HG02759 (cell line): ENCODE data around the gene SLC17A9.
A peak's percentile ranks its signal among the peaks of the same experiment; 100 is the strongest.
"Not testable (repeated sequence)": the region's sequence is repeated elsewhere in the genome, so short reads cannot be mapped to it uniquely, and the experiment has no call there.

ENCODE experiments used
- ATAC-seq: cut with Tn5 transposase; IDR thresholded peaks from one replicate; pipeline ENCODE4 v1.9.1; 2021; ENCODE audit warnings: mild to moderate bottlenecking, moderate library complexity; ENCODE audit not compliant: unreplicated experiment

Gene SLC17A9

DNA sequence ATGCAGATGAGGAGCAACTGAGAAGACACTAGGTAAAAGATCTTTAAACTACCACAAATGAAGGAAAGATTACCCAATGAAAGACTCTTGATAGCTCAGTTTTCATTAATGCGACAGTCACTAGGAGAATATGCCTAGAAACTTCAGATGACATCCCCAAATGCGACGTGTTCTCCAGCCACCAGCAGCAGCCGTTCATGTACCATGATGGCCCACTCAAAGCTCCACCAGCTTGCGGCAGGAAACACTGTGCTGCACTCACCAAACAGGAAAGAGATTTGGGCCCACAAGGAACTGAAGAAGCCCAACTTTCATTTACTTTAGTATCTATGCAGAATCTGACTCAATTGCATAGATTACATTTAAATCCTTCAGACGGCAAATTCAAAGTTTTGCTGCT lies 33.7 kb upstream of the SLC17A9 start:
- ATAC-seq = peak; percentile 47

DNA sequence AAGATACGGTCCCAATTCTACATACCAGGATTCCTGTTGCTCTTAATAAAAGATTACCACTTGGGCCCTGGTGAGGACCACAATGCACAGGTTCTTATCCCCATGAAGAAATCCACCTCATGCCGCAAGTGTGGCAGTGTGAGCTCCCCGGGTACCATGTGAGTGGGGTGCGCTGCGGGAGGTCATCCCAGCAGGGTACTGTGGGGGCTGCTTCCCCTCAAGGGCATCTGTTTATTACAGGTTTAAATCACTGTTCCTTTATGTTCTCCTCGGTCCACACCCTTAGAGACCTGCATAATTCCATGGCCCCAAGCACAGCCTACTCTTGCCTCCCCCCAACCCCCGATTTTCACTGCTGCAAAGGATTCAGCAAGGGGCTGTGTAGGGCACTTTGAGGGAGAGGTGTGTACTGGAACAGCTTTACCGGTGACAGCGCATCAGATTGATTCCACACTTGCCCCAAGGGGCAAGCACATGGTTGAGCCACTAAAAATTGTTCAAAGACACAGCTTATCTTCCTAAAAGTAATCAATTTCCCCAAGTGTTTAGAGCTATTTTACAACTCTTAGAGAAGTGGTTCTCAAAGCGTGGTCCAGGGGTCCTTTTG lies 32.4 kb upstream of the SLC17A9 start:
- ATAC-seq = no peak

DNA sequence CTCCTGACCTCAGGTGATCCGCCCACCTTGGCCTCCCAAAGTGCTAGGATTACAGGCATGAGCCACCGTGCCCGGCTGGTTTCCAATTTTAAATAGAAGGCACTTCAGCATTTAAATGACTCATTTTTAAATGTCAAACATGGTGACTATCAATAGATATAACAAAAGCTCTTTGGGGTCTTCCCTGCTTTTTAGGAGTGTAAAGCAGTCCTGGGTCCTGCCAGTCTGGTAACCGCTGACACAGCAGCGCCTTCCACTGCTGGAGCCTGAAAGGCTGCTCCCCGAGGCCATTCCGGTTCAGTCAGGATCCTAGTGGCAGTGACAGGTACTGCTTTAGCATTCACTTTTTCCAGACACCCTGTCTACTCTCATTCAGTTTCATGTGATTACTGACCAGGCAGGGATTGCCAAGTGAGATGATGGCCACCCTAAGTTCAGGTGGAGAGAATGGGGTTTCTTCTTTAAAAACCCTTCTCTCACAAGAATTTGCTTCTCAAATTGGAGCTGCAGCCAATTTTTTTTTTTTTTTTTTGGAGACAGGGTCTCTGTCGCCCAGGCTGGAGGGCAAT lies 31.3 kb upstream of the SLC17A9 start:
- no peak for ATAC-seq

DNA sequence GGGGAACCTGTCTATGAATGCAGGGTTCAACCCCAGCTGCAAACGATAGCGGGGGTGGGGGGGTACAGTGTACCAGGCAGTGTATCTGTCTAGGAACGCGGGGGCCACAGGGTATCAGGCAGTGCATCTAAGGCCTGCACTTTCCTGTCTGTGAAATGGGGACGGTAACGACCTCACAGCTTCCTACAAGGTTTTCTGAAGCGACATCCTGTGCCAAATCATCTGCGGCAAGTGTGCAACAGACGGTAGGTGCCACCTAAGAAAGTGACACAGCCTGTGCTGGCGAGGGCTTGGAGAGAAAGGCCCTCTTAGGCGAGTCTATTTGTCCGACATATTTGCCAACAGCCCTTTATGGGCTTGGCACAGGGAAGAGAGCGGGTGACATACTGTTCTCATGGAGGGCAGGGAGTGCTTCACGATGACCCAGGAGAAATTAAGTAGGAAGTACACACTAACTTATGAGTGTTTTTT lies 30.0 kb upstream of the SLC17A9 start:
- ATAC-seq = no peak

DNA sequence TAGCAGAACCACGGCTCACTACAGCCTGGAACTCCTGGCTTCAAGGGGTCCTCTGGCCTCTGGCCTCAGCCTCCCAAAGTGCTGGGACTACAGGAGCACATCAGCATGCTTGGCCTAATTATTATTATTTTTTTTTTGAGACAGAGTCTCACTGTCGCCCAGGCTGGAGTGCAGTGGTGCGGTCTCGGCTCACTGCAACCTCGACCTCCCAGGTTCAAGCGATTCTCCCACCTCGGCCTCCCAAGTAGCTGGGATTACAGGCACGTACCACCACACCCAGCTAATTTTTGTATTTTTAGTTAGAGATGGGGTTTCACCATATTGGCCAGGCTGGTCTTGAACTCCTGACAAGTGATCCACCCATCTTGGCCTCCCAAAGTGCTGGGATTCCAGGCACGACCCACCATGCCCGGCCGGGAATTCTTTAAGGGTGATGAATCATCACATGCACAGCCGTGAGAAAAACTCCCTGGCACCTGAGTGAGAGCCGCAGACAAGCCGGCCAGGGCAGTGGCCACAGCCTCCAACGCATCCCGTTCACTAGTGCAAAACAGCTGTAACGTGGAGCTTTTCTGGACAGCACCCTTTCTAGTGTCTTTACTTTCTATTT lies 29.3 kb upstream of the SLC17A9 start:
- ATAC-seq = not testable (repeated sequence)

DNA sequence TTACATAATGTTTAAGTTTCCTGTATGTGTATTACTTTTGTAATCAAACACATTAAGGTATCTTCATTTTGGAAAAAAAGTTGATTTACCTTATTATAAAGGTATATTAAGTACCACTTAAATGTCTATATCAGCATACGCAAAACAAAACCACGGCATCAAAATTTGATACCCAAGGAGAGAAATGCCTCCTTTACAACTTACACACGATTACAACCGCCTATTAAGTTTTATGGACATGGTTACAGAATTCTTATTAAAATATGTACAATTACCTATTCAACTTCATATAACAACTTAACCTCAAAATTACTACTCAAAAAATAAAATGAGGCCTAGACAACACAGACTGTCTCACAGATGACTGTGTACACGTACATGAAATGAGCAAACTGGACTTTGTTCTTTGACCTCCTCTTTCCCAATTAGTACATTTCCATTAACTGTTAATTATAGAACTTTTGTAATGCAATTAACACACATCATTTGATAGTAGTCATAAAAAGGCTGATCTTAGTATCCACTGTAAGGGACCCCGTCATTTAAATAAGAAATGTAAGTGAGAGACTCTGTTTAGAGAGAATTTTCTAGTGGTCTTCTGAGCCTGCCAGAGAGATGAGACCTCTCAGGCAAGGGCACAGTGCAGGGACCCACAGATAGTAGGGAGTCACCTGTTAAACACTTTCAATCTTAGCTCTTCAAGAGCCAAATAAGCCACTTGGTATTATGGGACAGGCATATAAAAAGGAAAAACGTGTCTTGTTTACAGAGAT lies 28.7 kb upstream of the SLC17A9 start:
- ATAC-seq = no peak

DNA sequence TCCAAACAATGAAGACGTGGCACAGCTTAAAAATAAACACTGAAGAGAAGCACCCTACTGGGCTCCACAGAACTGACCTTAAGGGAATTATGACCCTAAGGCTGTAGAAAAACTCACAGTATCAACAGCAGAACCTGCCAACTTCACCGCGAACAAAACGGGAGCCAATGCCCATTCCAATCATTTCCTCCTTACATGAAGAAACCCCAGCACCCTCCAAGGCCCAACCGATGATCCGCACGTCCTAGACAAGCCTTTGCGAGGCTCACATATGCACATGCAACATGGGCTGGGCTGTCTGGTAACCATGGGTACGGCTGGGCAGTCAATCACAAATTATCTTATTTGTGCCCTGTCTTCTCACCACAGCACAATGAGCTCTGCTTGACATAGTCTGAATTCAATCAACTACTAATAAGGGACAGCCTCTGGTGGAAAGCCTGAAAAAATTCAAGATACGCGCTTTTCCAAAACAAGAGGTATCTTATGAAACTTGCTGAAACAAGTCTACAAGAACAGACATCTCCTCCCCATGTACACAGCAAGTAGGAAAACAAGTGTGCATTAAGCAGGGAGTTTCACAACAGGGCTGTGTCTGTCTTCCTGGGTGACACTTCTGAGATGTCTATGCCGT lies 27.9 kb upstream of the SLC17A9 start:
- ATAC-seq = no peak

DNA sequence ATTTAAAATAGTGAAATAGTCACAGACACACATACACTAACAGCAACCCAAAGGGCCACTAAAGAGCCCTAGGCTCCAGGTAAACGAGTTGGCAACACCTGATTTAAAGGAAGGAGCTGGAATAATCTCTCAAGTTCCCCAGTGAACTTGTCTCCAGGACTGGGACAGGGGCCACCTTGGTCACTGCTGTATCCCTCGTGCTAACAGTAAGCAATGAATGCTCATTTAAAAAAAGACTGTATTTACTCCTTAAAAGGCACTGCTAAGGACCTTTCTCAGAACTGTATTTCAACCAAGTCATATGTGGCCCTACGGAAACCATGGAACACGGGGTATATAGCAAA lies 27.5 kb upstream of the SLC17A9 start:
- no peak for ATAC-seq

DNA sequence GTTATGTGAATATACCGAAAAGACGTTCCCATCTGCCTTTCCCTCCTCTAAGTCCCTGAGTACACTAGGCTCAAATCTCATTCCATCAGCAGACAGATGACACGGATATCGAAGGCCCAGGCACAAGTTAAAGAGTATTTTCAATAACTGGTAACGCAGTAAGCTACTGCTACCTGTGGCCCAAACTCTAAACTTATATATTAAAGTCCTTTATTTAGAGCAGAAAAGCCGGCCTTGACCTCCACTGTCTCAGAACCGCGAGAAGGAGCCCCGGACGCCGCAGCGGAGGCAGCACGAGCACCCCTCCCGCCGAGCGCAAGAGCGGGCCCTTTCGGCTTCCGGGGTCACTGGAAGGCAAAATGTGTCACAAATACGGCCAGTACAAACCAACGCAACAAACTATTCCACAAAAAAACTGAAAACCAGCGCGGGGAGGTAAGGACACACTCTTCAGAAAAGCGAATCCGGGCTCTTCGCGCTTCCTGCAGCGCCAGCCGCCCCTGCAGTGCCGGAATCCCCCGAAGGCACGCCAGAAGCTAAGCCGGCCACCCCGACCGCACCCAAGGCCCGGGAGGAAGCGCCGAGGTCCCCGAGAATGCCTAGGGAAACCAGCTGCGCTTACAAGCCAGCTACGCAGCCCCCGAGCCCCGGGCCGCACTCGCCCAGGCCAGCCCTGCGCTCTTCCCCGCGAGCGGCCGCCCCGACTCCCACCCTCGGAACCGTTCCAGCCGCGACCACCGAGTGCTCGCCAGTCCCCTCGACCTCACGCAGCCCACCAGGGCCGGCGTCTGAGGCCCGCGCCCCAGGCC lies 26.9 kb upstream of the SLC17A9 start:
- peak; percentile 2 for ATAC-seq

DNA sequence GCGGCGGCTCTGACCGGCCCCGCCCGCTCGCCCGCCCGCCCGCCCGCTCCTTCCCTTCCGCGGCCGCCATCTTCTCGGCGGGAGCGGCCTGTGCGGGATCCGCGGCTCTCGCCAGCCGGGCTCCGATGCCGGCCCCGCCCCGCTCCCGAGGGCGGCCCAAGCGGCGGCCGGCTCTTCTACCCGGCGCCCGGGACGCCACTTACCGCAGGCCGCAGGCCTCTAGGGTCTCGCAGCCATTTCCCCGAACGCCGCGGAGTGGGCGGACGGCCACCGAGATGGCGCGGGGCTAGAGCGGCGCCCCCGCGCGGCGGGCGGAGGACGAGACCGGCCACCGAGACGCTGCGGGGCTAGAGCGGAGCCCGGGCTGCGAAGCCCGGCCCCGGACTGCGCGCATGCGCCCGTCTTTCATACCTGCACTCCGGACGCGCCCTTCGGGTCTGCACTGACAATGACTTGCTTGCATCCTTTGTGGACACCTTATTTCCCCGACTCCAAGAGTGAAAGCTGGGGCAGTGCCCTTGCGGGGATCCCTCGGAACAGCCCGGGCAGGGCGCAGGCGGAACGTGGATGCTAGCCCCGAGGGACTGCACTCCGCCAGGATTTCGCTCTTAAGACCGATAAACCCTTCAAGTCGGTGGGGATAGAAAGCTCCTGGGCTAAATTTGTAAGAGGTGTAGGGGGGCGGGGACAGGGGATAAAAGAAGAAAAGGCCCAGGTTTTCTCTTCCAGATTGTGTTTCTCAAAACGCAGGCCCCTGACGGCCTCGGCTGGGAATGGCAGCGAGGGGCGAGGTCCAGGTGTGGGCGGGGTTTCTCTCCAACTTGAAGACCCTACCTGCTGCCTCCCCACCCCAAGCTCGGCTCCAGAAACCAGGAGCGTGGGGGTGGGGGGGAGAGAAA lies 26.0 kb upstream of the SLC17A9 start, which contains the start of gene DIDO1:
TSS of gene DIDO1 (minus strand) at position 277 of the 899 bp plus-strand sequence.
- peak; percentile 86 for ATAC-seq

DNA sequence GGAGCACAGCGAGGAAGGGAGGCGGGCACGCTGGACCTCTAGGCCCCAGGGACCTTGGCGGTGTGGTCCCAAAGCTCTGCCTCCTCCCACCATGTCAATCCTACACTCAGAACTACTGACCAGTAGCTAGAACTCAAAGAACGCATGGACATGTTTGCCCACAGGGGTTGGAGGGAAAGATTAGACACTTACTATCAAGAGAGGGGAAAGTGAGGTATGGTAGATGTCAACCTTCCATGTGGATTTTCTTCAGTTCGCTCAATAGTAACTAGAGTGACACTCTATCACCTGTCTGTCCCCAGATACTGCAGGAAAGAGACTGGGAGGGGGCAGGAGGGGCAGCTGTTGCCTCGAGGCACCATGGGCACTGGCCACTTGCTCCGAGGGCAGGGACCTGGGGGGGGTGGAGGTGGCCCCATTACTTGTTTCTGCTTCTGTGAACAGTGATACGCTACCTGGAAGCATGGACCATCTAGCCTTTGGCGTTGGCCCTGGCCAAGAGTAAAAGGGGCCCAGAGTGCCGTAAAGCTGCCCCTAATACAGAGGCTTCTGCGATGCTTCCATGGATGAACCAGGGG lies 25.3 kb upstream of the SLC17A9 start:
- ATAC-seq = no peak

DNA sequence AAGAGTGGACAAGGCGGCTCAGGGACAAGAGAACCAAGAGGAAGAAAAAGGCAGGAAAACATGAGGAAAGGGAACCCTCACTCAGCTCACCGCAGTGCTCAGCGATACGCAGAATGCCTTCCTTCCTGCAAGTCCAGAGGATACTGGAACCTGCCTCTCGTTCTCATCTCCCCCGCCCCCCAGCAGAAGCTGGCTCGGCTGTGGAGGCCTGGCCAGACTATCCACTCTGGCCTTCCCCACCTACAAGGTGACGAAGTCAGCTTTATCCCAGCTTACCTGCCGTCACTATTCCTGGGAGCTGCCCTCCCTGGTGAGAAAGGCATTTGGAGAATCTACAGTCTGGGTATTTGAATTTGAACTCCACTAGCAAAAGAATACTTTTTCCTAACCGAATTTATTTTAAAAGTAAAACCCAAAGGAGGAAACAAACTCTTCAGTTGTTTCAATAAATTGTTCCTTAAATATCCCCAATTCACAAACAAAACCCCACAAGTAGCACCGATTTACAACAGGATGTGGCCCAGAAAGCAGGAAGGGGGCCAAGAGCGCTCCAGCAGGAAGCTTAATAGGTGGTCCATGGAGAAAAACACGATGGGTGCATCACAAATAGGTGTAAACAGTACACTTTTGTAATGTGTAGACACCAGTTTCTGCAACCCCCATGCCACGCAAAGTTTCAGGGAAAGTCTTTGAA lies 24.1 kb upstream of the SLC17A9 start:
- no peak for ATAC-seq

DNA sequence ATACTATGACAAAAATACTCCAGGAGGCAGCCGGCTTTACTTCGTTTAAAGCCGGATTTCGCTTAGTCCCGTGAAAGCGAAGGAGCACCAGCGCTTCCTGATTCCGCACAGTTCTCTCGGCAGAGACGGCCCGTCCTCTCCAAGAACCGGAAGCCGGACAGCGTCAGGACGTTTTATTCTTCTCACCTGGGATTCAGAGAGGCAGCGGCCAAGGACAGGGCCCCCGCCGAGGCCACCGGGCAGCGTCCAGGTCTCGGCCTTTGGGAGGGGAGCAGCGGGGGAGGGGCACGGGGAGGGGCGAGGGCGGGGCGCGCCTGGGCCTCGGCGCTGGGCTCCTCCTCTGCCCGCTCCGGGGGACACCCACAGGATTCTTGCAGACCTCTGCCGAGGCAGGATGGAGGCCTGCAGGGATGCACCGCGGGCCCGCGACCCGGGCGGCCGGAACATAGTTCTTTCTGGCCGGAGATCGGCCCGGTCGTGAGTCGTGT lies 23.4 kb upstream of the SLC17A9 start:
- ATAC-seq = peak; percentile 24

DNA sequence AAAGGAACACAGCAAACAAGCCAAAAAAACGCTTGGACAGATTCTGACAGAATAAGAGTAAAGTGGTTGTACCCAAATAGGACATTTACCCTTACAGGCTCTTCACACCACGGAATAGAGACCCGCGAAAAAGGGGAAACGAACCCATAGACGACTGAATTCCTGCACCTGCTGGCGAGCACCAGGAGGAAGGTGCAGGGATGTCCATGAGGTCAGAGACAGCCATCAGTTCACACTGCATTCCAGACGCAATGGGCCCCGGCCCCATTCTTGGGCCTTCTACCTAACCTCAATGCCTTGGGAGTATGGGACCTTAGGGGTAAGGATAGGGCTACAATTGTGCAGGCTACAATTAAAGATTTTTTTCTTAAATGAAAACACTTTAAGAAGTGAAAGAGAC lies 21.0 kb upstream of the SLC17A9 start:
- ATAC-seq = no peak

DNA sequence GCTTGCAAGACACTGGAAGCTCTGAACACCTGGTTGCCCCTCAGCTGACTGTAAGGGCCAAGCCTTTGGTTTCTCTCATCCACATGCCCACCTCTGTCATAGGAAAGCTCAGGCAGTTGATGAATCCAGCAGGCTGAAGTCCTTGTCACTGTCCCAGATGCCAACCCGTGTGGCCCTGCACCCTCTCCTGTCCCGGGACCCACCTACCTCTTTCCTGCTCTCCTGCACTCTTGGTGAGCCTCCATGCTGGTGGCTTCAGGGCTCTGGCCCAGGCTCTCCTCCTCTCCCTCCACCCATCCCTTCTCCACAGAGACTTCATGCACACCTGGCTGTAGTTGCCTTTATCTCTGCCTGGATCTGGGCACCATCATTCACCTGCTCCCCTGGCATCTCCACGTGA lies 18.5 kb upstream of the SLC17A9 start:
- ATAC-seq = no peak

DNA sequence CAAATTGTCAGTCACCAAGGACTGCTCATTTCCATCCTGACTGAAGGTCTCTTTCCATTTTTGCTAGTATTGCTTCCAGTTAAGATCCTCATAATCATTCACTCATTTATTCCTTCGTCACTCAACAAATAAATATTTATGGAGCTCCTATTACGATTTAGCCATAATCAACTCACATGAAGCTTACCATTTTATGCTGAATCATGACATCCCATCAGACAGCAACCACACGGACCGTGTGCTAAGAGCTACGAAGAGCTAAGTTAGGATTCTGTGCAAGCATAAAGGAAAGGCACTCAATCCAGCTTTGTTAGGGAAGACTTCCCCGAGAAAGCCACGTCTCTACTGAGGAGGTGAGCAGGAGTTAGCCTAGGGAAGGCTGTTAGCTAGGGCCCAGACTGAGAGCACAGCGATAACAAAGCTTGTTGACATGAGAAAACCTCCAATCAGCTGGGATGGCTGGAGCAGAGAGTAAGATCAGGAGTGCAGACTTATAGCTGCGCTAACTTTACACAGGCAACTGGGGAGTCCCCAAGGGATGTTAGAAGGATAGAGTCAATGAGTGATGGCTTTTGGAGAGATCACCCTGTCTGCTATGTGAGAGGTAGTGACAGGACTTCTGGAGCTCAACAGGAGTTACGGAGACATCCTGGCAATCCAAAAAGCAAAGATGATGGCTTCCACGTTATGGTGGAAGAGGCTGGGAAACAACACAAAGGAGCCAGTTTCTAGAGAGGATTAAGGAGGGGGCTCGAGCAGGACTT lies 17.1 kb upstream of the SLC17A9 start:
- ATAC-seq = no peak

DNA sequence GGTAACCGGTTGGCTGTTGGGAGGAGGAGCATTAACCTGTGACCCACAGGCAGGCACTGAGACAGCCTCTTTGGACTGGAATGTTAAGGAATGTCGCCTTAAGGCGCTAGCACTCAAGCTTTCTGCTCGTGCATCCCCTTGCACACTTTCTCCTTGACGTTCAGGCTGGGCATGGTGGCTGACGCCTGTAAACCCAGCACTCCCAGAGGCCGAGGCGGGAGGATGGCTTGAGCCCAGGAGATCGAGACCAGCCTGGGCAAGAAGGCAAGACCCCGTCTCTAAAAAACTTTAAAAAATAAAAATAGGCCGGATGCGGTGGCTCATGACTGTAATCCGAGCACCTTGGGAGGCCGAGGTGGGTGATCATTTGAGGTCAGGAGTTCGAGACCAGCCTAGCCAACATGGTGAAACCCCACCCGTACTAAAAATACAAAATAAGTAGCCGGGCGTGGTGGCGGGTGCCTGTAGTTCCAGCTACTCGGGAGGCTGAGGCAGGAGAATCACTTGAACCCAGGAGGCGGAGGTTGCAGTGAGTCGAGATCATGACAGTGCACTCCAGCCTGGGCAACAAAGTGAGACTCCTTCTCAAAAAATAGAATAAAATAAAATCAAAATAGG lies 16.4 kb upstream of the SLC17A9 start:
- no peak for ATAC-seq
